HG03139 (cell line): Measurements from ENCODE around the gene DPYSL5.

ENCODE experiments used
- ATAC-seq: cut with Tn5 transposase; IDR thresholded peaks from one replicate; pipeline ENCODE4 v1.9.1; 2021; ENCODE audit not compliant: unreplicated experiment

DPYSL5 gene

GRCh38 chr2:26982102-26982742 lies 134.3 kb downstream of the DPYSL5 start:
- no peak for ATAC-seq

GRCh38 chr2:26983746-26984145 lies 135.8 kb downstream of the DPYSL5 start:
- ATAC-seq, result no peak

- no peak for ATAC-seq
Measured at GRCh38 chr2:26985807-26986206, 137.9 kb downstream of the DPYSL5 start.

DNA sequence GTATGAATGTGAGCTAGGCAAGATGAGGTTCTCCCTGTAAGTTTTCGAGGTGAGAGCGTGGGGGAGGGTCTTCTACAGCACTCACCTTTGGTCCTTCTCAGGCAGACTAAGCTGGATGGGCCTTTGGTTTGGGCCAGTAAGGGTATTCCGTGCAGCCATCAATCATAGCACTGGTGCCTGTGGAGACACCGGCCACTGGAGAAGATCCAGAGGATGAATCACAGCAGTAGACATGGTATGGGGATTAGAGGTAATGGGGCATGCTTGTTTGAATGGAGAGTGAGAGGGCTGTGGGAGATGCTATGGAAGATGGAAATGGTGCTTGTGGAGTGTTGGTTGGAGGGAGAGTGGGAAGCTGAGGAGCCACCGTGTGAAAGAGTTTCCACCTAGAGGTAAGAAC lies 138.6 kb downstream of the DPYSL5 start:
- no peak for ATAC-seq

DNA sequence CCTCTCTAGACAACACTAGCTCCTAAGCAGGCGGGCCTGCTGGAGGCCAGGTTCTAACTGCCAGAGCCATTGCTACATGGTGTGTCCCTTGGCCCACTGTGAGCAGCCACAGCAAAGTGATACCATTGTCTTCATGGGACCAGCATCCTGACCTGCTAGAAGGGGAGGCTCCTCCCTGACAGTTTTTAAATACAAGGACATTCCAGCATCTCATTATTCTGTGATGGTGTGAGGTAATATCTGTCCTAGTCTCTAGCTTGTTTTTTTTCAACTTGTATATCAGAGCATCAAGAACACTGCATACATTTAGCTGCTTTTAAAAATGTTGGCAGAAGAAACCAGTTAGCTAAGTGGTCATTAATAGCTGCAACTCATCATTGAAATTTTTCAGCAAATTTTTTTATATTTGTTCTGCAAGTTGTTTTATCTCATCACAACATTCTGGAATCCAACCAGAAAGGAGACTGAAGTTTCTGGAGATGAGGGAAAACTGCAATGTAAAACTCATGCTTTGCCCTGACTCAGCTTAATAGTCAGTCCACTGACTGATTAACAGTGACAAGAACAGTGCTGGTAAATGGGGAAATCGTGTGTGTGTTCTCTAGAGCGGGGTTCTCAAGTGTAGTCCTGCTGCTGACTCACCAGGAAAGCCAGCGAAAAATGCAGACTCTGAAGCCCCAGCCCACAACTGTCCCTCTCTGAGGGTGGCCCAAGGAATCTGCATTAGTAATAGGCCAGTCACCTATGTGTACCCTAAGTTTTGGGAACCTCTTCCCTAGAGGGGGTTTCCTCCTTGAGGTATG lies 140.3 kb downstream of the DPYSL5 start:
- no peak for ATAC-seq

GRCh38 chr2:26989156-26989555 lies 141.2 kb downstream of the DPYSL5 start:
- ATAC-seq, result no peak

GRCh38 chr2:26991717-26992116 lies 143.8 kb downstream of the DPYSL5 start:
- ATAC-seq, result no peak

- no peak for ATAC-seq
Measured at GRCh38 chr2:26993768-26994167, 145.8 kb downstream of the DPYSL5 start.

DNA sequence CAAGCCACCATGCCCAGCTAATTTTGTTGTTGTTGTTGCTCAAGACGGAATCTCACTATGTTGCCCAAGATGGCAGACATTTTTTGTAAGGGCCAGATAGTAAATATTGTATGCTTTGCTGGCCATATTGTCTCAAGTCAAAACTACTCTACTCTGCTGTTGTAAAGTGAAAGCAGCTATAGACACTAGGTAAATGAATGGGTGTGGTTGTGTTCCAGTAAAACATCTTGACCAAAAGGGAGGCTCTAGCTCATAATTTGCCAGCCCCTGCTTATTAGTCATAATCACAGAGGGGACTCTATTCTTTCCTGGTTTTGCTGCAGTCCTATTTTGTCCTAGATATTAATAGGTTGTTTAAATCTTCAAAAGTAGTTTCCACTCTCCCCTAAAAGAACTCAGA lies 147.1 kb downstream of the DPYSL5 start:
- ATAC-seq, result no peak

GRCh38 chr2:26997394-26997793 lies 149.5 kb downstream of the DPYSL5 start:
- ATAC-seq, result no peak

GRCh38 chr2:26998323-26998722 lies 150.4 kb downstream of the DPYSL5 start:
- no peak for ATAC-seq
